CD4-positive, alpha-beta T cell treated with Interleukin-12 subunit alpha and Interleukin-12 subunit beta, for 1 hour (primary cell): ENCODE measurements around the gene UBE4B.
"Not testable (repeated sequence)": the region's sequence is repeated elsewhere in the genome, so short reads cannot be mapped to it uniquely, and the experiment has no call there.

Experiments used
- DNase-seq: peaks from one replicate; pipeline ENCODE4 v3.0.0-alpha.2; 2020

The UBE4B gene

DNA sequence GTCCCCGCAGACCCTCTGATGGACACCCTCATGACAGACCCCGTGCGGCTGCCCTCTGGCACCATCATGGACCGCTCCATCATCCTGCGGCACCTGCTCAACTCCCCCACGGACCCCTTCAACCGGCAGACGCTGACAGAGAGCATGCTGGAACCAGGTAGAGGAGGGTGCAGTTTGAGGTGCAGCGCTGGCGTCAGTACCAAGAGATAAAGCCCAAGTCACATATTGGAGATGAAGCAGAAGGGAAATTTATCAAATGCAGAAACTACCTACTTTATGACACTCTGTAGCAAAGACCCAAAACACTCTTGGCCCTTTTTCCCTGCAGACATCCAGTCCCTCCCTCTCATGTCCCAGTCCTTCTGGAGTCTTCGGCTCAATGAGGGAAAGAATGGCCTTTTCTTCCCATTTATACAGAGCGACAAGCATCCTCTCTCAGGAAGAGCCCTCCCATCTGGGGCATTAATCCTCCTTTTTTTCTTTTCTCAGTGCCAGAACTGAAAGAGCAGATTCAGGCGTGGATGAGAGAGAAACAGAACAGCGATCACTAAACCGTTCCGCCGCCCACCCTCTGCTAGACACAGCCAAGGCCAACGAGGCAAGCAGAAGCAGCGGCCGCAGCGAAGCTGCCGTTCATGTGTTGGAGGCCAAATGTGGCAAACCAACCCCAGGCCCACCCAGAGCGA, 146.8 kb downstream of the UBE4B start:
- DNase-seq, result no peak

DNA sequence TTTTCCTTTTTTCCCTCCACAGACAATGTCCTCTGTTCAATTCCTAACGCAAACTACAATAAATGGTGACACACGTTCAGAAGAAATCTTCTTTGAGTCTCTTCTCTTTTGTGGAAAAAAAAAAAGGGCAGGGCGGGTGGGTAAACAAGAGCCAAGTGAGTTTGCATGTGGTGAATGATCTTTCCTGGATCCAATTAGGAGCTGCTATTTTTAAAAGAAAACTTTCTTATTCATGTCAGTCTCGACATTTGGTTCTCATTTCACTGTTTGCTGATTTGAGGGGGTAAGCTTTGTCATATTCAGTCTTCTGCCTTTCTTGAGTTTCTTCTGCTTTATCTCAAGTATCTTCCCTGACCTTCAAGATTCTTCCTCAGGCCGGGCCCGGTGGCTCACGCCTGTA, 148.4 kb downstream of the UBE4B start:
- DNase-seq, result no peak

DNA sequence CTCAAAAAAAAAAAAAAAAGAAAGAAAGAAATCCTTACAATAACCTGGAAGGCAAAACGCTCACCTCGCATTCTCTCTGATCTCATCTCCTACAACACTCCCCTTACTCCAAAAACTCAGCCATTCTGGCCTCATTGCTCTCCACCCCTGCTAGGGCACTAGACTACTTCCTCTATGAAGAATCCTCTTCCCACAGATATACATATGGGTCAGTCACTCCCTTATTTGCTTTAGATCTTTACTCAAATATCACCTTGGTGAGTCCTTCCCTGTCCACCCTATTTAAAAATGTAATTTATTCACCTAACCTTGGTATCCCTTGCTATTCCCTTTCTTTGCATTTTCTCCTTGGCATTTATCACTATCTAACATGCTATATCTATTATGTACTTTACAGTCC, 153.0 kb downstream of the UBE4B start:
- no peak for DNase-seq

DNA sequence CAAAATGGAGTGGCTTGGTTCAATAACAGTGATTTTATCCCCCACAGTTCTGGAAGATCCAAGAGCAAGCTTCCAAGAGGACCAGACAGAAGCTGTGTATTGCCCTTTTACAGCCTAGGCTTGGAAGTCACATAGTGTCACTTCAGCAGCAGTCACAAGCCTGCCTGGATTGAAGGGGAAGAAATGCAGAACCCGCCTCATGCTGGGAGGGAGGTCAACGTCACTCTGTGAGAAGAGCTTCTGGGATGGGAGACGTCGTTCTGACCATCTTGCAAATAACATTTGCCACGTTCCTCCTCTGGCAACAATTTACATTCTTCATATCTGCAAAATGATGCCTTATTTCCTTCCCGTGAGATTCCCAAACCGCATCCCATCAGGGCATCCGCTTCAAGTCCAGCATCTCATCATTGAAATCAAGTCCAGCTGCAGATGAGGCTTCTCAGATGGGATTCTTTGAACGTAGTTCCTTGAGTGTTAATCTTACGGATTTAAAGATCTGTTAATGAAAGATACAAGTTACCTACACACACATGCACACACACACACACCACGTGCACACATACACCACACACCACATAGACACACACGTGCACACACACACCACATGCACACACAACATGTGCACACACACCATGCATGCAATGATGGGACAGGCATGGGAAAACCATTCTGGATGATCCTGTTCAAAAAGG, 153.7 kb downstream of the UBE4B start:
- DNase-seq, result no peak

DNA sequence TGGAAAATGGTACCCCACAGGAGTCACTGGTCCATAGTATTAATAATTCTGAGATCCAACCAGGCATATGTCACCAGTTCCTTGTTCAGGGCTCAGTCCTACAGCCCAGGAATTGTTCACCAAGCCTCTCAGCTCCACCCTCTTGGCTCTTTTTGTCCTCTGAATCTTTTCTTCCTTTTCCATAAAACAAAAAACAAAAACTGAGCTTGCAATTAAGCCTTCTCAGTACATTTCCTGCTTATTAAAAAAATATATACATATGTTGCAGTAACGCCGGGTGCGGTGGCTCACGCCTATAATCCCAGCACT, 154.2 kb downstream of the UBE4B start:
- no peak for DNase-seq

DNA sequence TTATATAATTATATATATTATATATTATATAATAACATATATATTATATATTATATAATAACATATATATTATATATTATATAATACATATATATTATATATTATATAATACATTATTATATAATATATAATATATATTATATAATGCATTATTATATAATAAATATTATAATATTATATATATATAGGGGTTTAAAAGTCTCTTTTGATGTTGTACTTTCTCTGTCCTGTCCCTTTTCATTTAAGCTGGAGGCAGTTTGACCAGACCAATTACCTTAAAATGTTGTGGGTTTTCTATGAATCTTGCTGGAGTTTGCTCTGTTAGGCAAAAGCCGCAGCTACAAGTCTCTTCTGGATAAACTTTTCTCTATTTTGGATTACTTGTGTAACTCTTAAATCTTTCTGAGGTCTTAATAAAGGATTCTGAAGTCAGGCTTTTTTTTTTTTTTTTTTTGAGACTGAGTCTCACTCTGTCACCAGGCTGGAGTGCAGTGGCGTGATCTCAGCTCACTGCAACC, 155.4 kb downstream of the UBE4B start:
- no peak for DNase-seq

DNA sequence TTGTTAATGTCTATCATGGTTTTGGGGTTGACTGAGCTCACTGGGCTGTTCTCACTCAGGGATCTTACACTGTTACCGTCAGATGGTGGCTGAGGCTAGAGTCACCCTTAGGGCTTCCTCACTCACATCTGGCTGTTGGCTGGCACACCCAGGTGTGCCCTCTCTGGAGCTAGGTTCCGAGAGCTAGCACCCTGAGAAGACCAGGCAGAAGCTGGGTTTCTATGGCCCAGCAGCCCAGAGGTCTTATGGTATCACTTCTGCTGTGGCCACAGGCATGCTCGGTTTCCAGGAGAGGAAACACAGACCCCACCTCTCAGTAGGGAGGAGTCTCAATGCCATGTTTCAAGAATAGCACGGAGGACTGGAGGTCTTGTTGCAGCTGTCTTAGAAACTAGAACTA, 156.9 kb downstream of the UBE4B start:
- no peak for DNase-seq

DNA sequence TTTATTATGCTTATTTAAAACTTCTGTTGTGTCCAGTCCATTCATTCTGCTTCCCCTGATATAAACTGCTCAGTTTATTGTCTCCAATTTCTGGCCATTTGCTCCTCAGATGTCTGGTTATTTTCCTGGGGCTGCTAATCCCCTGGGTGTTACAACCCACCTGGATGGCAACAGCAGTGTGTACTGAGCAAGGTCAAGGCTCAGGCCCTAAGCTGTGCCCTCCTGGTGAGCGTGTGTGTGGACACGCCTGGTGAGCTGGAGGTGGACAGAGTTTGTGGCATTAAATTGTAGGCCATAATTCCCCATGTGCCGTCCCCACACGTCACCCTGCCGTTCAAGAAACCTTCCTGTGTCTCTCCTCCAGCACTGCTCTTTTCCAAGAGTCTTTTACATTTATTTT, 159.5 kb downstream of the UBE4B start:
- no peak for DNase-seq

DNA sequence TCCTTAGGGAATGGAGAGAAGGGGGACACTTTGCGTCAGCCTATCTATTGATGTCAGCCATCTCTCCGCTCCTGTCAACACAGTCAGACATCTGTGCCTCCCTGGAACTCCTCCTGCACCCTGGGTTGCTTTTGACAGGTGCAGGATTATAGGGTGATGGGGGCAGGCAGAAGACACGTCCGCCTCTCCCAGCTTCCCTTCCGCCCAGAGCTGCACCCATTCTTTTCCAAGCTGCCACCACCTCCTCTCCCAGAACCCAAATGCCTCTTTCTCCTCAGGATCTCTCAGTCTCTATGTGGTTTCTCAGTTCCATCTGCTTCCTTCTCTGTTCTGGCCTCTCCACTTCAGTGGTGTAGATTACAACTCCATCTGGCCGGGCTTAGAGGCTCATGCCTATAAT, 160.5 kb downstream of the UBE4B start:
- no peak for DNase-seq

DNA sequence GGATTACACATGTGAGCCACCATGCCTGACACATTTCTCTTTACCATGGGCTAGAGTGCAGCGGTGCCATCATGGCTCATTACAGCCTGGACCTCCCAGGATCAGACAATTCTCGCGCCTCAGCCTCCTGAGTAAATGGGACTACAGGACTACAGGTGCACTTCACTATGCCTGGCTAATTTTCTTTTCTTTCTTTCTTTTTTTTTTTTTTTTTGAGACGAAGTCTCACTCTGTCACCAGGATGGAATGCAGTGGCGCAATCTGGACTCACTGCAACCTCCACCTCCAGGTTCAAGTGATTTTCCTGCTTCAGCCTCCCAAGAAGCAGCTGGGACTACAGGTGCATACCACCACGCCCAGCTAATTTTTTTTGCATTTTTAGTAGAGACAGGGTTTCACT, 162.8 kb downstream of the UBE4B start:
- DNase-seq, result no peak

DNA sequence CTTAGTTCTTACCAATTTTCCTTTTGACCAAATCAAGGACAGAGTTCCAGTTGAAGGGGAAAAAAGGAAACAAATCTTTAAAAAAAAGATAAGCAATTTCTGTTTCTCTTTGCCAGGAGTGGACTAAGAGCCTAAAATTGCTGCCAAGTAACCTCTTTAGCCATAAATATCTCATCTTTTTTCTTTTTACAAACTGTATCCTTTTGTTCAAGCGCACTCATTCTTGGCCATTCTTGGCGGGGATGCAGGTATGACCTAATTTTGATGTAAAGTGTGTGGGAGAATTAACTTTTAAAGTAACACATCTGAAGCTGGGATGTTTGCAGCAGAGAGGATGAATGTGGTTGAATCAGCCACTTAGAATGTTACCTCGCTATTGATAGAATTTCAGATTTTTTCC, 164.2 kb downstream of the UBE4B start:
- DNase-seq, result no peak

DNA sequence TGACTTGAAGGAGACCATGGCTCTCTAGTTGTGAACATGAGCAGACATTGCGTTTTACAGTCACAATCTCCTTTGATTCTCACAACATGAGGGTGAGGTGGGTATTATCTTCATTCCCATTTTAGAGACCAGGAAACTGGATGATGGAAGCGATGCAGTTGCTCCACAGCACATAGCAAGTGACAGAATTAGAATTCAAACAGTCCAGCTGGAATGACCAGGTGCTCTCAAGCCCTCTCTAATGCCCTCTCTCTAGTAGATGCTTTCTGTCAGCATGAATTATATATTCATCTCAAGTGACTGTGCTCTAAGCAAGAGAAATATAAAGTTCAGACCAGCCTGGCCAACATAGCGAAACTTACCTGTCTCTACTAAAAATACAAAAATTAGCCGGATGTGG, 167.9 kb downstream of the UBE4B start:
- no peak for DNase-seq

DNA sequence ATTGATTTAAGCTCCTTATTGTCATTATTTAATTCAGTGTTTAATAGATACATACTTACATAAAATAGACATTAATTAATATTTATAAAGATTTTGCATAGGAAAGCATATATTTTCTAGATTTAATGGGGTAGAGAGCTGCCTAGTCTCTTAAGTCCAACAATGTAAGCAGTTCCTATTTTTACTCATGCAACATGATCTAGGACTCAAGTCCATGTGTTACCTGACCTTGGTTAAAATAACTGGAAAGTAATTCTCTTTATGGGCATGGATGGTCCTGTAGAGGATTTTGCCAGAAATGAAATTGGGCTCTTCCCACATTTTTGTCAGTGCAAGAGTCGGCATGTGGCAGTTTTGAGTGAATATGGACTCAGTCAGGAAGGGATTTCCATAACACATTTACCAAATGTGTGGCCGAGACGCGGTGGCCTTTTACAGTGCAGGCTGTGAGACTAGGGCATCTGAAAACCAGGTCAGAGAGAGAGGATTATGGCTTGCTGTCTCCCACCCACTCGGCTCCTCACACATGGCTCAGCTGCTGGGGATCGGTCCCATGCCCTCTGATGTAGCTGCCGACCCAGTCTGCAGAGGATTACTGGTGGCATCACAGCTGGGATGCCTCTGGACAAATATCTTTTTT, 171.4 kb downstream of the UBE4B start:
- DNase-seq, result no peak

DNA sequence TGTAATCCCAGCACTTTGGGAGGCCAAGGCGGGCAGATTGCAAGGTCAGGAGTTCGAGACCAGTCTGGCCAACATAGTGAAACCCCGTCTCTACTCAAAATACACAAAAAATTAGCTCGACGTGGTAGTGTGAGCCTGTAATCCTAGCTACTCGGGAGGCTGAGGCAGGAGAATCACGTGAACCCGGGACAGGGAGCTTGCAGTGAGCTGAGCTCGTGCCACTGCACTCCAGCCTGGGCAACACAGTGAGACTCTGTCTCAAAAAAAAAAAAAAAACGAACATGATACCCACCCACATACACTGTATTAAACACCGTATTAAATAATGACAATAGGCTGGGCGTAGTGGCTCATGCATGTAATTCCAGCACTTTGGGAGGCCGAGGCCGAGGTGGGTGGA, 172.4 kb downstream of the UBE4B start:
- DNase-seq, result not testable (repeated sequence)

DNA sequence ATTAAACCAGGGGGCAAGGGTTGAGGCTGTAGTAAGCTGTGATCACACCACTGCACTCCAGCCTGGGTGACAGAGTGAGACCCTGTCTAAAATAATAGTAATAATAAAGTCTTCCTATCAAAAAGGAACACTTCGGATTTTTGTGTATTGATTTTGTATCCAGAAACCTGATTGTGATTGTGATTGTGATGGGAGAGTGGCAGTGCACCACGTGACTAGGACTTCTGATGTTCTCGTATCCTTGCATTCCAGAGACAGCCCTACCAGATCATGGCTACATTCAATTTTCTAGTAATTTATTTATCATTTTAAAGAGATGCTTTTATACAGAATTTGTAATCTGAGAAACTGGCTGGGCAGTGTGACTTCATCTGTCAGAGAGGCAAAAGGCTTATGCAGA, 175.1 kb downstream of the UBE4B start:
- DNase-seq, result no peak

DNA sequence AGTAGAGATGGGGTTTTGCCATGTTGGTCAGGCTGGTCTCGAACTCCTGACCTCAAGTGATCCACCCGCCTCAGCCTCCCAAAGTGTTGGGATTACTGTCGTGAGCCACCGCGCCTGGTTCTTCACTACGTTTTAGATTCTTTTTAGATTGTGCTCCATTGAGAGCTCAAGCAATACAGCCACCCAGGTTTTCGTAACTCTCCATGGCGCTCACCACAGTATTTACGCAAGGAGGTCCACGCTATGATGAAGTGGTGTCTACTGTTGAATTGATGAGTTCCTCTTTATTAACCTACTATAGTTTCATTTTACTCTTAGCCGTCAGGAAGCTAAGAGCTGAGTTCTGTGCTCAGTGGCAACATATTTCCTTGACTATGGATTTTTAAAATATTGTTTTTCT, 175.8 kb downstream of the UBE4B start:
- DNase-seq, result no peak

DNA sequence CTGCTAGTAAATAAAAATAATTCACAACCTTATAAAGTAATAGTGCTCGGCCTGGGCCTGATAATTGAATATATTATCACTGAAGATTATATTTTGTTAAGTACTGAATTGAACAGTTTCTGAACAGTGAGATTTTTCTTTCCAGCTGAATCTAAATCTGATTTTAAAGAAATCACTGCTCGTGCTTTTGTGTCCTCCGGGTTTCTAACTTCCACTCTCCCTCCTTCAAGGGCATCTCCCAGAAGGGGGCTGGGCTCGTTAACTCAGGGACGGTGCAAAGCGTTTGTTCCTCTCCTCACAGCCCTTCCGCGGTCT, 176.8 kb downstream of the UBE4B start:
- no peak for DNase-seq

DNA sequence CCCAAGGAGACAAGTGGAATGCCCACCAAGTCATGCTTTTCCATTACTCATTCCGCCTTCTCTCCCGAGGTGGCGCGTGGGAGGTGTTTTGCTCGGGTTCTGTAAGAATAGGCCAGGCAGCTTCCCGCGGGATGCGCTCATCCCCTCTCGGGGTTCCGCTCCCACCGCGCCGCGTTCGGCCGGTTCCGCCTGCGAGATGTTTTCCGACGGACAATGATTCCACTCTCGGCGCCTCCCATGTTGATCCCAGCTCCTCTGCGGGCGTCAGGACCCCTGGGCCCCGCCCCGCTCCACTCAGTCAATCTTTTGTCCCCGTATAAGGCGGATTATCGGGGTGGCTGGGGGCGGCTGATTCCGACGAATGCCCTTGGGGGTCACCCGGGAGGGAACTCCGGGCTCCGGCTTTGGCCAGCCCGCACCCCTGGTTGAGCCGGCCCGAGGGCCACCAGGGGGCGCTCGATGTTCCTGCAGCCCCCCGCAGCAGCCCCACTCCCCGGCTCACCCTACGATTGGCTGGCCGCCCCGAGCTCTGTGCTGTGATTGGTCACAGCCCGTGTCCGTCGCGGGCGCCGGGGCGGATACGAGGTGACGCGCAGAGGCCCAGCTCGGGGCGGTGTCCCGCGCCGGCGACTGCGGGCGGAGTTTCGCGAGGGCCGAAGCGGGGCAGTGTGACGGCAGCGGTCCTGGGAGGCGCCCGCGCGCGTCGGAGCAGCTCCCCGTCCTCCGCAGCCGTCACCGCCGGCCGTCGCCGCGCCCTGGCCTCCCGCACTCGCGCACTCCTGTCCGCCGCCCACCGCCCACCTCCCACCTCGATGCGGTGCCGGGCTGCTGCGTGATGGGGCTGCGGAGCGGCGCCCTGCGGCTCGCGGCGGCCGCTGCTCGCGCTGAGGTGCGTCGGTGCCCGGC, 177.4 kb downstream of the UBE4B start, which contains the start of gene KIF1B:
TSS of gene KIF1B (plus strand) at position 666 of the 906 bp plus-strand sequence. CDS start 21,759 bp downstream, outside the sequence.
- DNase-seq, result peak; percentile 97

DNA sequence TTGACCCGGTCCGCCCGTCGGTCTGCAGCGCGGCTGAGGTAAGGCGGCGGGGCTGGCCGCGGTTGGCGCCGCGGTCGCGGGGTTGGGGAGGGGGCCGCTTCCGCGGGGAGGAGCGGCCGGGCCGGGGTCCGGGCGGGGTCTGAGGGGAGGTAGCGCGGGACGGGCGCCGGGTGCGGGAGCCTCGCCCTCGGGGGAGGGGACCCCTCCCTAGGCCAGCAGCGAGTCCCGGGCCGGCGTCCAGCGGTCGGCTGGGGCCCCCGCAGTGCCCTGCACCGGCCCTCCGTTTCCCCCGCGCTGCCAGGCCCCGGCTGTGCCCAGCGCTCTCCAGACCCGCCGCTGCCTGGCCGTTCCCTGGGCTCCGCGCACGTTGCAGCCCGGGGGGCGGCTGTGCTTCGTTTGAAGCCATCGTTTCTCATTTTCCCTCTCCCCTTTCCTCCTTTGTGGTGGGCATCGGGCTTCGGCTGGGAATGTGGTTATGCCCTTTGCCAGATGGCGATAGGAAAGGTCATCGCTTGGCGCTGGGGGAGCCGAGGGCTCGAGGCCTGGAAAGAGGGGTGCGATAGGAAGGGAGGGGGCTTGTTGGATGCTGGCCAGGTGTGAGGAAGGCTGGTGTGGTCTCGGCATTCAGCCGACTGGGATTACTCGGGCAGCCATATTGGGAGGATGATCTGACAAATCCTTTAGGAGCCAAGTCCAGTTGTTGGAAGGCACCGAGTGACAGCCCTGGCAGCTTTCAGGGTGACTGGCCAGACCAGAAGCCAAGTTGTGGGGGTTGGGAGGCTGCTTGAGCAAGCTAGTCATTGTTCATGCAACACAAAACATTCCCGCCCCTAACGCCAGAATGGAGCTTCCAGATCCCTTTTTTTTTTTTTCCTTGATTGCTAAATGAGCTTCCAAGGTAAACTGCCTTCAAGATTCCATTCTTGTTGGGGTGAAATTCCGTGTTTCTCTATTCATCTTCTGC, 178.4 kb downstream of the UBE4B start:
- DNase-seq, result no peak

DNA sequence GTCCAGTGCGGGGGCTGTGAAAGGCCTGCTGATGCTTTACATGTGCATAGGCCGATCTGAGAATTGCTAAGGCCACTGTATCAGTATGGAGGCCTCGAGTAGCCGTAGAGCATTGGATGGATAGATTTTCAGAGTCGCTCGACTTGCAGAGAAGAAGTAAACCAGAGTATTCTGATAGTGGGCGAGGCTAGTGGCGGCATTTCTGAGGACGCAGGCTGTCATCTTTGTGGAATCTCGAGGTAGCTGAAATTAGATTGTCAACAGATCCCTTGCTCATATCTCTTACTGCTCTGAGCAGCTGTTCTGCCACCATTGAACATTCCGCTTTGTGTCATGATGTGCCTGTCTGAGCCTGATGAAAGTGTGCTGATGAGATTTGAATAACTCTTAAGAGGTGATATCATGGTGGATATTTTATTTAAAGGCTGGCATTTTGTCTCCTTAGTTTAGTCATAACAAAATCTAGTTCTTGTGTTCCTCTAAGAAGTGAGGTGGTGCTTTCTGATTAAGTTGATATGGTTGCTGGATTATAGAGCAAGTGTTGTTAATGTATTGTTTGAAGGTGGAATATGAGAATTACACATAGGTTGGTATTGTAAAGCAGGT, 179.2 kb downstream of the UBE4B start:
- DNase-seq, result no peak

DNA sequence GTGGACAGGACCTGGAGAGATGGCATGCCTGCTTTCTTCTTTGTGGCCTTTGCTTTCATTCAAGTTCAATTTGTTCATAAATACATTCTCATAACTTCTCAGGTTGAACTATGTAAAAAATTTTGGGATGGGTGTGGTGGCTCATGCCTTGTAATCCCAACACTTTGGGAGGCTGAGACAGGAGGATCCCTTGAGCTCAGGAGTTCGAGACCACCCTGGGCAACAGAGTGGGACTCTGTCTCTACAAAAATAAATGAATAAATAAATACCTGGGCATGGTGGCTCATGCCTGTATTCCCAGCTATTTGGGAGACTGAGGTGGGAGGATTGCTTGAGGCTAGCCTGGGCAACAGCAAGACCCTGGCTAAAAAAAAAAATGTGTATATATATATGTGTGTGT, 179.7 kb downstream of the UBE4B start:
- DNase-seq, result no peak
